ENCODE measurements around the gene CIBAR2.

DNA sequence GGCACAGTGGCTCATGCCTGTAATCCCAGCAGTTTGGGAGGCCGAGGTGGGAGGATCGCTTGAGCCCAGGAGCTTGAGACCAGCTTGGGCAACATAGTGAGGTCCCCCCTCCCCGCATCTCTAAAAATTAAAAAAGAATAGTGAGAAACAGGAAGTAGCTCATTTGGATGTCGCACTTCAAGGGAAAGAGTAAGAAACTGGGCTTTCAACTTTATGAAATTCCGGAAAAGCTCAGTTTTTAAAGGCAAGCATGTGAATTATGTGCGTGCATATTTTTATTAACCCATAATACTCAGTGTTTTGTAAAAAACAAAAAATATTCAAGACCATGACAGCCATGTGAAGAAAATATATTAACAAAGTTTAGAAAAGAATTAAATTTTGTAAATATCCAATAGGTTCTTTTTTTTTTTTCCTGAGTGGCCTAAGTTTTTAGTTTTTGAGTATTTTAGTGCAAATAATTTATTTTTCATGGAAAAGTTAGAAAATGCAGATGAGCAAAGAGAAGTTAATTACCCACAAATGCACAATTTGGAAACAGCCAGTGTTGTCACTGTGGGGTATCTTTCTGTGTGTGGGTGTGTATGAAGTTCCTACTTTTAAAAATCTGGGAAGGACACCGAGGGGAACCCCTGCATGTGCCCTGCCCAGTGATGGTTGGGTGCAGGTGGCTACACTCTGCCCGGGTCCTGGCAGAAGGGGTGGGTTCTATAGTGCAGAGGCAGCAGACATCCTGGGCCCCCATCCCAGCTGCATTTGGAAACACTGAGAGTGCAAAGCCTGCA is 40.0 kb downstream of the CIBAR2 start:
- TF ChIP-seq, protein P1, sequence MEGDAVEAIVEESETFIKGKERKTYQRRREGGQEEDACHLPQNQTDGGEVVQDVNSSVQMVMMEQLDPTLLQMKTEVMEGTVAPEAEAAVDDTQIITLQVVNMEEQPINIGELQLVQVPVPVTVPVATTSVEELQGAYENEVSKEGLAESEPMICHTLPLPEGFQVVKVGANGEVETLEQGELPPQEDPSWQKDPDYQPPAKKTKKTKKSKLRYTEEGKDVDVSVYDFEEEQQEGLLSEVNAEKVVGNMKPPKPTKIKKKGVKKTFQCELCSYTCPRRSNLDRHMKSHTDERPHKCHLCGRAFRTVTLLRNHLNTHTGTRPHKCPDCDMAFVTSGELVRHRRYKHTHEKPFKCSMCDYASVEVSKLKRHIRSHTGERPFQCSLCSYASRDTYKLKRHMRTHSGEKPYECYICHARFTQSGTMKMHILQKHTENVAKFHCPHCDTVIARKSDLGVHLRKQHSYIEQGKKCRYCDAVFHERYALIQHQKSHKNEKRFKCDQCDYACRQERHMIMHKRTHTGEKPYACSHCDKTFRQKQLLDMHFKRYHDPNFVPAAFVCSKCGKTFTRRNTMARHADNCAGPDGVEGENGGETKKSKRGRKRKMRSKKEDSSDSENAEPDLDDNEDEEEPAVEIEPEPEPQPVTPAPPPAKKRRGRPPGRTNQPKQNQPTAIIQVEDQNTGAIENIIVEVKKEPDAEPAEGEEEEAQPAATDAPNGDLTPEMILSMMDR (conservative IDR thresholded peaks at IDR 0.05; ENCODE audit: low read depth in 2 of 2), result no peak
- TF ChIP-seq CREB1 (CRISPR knock-in tag; IDR thresholded peaks at IDR 0.05; ENCODE audit: low read depth) (no peak), POLR2AphosphoS5 (IDR thresholded peaks at IDR 0.05; ENCODE audit: low read depth) (no peak), NANOG (IDR thresholded peaks at IDR 0.05; ENCODE audit: borderline replicate concordance) (no peak), EZH2phosphoT487 (IDR thresholded peaks at IDR 0.05; ENCODE audit: unreplicated experiment) (no peak), EZH2 (IDR thresholded peaks at IDR 0.05; ENCODE audit: low read depth, unreplicated experiment) (no peak), JUNB (IDR thresholded peaks at IDR 0.05; ENCODE audit: unreplicated experiment) (no peak), ZNF331 (CRISPR knock-in tag; IDR thresholded peaks at IDR 0.05; ENCODE audit: low read depth) (no peak)
- TF ChIP-seq, protein P2, sequence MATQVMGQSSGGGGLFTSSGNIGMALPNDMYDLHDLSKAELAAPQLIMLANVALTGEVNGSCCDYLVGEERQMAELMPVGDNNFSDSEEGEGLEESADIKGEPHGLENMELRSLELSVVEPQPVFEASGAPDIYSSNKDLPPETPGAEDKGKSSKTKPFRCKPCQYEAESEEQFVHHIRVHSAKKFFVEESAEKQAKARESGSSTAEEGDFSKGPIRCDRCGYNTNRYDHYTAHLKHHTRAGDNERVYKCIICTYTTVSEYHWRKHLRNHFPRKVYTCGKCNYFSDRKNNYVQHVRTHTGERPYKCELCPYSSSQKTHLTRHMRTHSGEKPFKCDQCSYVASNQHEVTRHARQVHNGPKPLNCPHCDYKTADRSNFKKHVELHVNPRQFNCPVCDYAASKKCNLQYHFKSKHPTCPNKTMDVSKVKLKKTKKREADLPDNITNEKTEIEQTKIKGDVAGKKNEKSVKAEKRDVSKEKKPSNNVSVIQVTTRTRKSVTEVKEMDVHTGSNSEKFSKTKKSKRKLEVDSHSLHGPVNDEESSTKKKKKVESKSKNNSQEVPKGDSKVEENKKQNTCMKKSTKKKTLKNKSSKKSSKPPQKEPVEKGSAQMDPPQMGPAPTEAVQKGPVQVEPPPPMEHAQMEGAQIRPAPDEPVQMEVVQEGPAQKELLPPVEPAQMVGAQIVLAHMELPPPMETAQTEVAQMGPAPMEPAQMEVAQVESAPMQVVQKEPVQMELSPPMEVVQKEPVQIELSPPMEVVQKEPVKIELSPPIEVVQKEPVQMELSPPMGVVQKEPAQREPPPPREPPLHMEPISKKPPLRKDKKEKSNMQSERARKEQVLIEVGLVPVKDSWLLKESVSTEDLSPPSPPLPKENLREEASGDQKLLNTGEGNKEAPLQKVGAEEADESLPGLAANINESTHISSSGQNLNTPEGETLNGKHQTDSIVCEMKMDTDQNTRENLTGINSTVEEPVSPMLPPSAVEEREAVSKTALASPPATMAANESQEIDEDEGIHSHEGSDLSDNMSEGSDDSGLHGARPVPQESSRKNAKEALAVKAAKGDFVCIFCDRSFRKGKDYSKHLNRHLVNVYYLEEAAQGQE (IDR thresholded peaks at IDR 0.05; ENCODE audit: unreplicated experiment), result no peak
- TF ChIP-seq, protein P3, sequence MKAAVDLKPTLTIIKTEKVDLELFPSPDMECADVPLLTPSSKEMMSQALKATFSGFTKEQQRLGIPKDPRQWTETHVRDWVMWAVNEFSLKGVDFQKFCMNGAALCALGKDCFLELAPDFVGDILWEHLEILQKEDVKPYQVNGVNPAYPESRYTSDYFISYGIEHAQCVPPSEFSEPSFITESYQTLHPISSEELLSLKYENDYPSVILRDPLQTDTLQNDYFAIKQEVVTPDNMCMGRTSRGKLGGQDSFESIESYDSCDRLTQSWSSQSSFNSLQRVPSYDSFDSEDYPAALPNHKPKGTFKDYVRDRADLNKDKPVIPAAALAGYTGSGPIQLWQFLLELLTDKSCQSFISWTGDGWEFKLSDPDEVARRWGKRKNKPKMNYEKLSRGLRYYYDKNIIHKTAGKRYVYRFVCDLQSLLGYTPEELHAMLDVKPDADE (IDR thresholded peaks at IDR 0.05), result no peak
